ENCODE data around the gene DDRGK1.

GRCh38 chr20:3171391-3172125 is 32.9 kb downstream of the DDRGK1 start:
- TF ChIP-seq CTCF (conservative IDR thresholded peaks at IDR 0.05; ENCODE audit: low read depth, low read length): no peak
- no peak for TF ChIP-seq EZH2phosphoT487 (IDR thresholded peaks at IDR 0.05; ENCODE audit: borderline replicate concordance, low read length)
- TF ChIP-seq EZH2 (IDR thresholded peaks at IDR 0.05; ENCODE audit: low read length, unreplicated experiment): no peak
